ENCODE data around the gene NUP160.

DNA sequence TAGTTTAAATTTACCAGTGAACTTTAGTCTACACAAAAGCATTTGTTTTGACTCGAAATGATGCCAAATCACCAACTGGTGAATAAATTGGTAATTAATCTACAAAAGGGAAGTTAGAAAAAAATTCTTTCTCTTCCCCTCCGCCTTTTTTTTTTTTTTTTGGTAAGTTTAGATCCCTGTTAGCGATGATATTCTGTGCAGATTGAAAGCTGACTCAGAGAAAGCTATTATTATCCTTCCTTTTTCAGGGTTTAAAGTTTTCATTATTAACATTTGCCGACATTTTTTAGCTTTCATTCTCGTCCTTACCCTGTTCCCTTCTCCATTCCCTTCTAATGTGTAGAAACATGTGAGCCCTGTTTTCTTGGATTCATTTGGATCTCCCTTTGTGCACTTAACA is 16.8 kb upstream of the NUP160 start:
- TF ChIP-seq, protein P1, sequence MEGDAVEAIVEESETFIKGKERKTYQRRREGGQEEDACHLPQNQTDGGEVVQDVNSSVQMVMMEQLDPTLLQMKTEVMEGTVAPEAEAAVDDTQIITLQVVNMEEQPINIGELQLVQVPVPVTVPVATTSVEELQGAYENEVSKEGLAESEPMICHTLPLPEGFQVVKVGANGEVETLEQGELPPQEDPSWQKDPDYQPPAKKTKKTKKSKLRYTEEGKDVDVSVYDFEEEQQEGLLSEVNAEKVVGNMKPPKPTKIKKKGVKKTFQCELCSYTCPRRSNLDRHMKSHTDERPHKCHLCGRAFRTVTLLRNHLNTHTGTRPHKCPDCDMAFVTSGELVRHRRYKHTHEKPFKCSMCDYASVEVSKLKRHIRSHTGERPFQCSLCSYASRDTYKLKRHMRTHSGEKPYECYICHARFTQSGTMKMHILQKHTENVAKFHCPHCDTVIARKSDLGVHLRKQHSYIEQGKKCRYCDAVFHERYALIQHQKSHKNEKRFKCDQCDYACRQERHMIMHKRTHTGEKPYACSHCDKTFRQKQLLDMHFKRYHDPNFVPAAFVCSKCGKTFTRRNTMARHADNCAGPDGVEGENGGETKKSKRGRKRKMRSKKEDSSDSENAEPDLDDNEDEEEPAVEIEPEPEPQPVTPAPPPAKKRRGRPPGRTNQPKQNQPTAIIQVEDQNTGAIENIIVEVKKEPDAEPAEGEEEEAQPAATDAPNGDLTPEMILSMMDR (conservative IDR thresholded peaks at IDR 0.05; ENCODE audit: low read depth, low read length), result no peak
- no peak for TF ChIP-seq EZH2 (IDR thresholded peaks at IDR 0.05; ENCODE audit: borderline replicate concordance, low read depth, low read length, poor library complexity, severe bottlenecking)
